ENCODE measurements around the gene KLHL8. TPM values are rescaled to one million over a fixed set of nuclear protein-coding genes. Genes with fewer than 3 reads are reported as not detected.

Gene KLHL8
- 36.0 TPM for total RNA-seq

- Histone ChIP-seq H3K36me3 (ENCODE audit: control insufficient read depth in 3 of 3, insufficient read depth in 3 of 3, low read length in 3 of 3) (peaks cover 0 to 2% (median 0%) of the 10 kb centered on the region in 3 donors), H3K27me3 (ENCODE audit: control insufficient read depth in 3 of 3, insufficient read depth in 3 of 3, low read length in 3 of 3) (no peaks in the 10 kb centered on the region), H3K4me3 (ENCODE audit: low read length in 3 of 3) (peak within 1 kb of the TSS; percentile 96 to 100 (median 99)), H3K27ac (ENCODE audit: low read depth, low read length) (peak within 1 kb of the TSS; percentile 90), H3K9me3 (ENCODE audit: control insufficient read depth in 3 of 3, low read length in 3 of 3) (no peaks in the 10 kb centered on the region), H3K9ac (ENCODE audit: low read depth in 1 of 3, low read length in 3 of 3) (peak within 1 kb of the TSS; percentile 91 to 98 (median 95)), H3K4me1 (ENCODE audit: control insufficient read depth in 3 of 3, insufficient read depth in 3 of 3, low read length in 3 of 3) (peaks cover 6 to 12% (median 7%) of the 10 kb centered on the region in 3 donors)
Observed at GRCh38 chr4:87220094-87220822, at the start of gene KLHL8. Gene KLHL8 (minus strand): TSS chr4:87220618. CDS start chr4:87195539, 25,079 bp downstream.

- Histone ChIP-seq H3K36me3 (ENCODE audit: control insufficient read depth in 3 of 3, insufficient read depth in 3 of 3, low read length in 3 of 3) (no peaks in the 10 kb centered on the region), H3K9ac (ENCODE audit: low read depth in 1 of 3, low read length in 3 of 3) (no peak overlapping the region), H3K9me3 (ENCODE audit: control insufficient read depth in 3 of 3, low read length in 3 of 3) (no peaks in the 10 kb centered on the region), H3K4me1 (ENCODE audit: control insufficient read depth in 3 of 3, insufficient read depth in 3 of 3, low read length in 3 of 3) (no peaks in the 10 kb centered on the region), H3K27me3 (ENCODE audit: control insufficient read depth in 3 of 3, insufficient read depth in 3 of 3, low read length in 3 of 3) (no peaks in the 10 kb centered on the region), H3K27ac (ENCODE audit: low read depth, low read length) (no peak overlapping the region), H3K4me3 (ENCODE audit: low read length in 3 of 3) (no peak overlapping the region)
Observed at GRCh38 chr4:87270144-87270543, 49.7 kb upstream of the KLHL8 start.

GRCh38 chr4:87268411-87268810, 48.0 kb upstream of the KLHL8 start:
- Histone ChIP-seq H3K36me3 (ENCODE audit: control insufficient read depth in 3 of 3, insufficient read depth in 3 of 3, low read length in 3 of 3) (no peaks in the 10 kb centered on the region), H3K4me3 (ENCODE audit: low read length in 3 of 3) (no peak overlapping the region), H3K9ac (ENCODE audit: low read depth in 1 of 3, low read length in 3 of 3) (no peak overlapping the region), H3K4me1 (ENCODE audit: control insufficient read depth in 3 of 3, insufficient read depth in 3 of 3, low read length in 3 of 3) (no peaks in the 10 kb centered on the region), H3K27ac (ENCODE audit: low read depth, low read length) (no peak overlapping the region), H3K27me3 (ENCODE audit: control insufficient read depth in 3 of 3, insufficient read depth in 3 of 3, low read length in 3 of 3) (no peaks in the 10 kb centered on the region), H3K9me3 (ENCODE audit: control insufficient read depth in 3 of 3, low read length in 3 of 3) (no peaks in the 10 kb centered on the region)

GRCh38 chr4:87266986-87267385, 46.6 kb upstream of the KLHL8 start:
- H3K4me1 ChIP-seq (ENCODE audit: control insufficient read depth in 3 of 3, insufficient read depth in 3 of 3, low read length in 3 of 3): no peaks in the 10 kb centered on the region
- H3K9ac ChIP-seq (ENCODE audit: low read depth in 1 of 3, low read length in 3 of 3): no peak overlapping the region
- no peaks in the 10 kb centered on the region for H3K27me3 ChIP-seq (ENCODE audit: control insufficient read depth in 3 of 3, insufficient read depth in 3 of 3, low read length in 3 of 3)
- no peaks in the 10 kb centered on the region for H3K36me3 ChIP-seq (ENCODE audit: control insufficient read depth in 3 of 3, insufficient read depth in 3 of 3, low read length in 3 of 3)
- H3K4me3 ChIP-seq (ENCODE audit: low read length in 3 of 3): no peak overlapping the region
- H3K27ac ChIP-seq (ENCODE audit: low read depth, low read length): no peak overlapping the region
- no peaks in the 10 kb centered on the region for H3K9me3 ChIP-seq (ENCODE audit: control insufficient read depth in 3 of 3, low read length in 3 of 3)

GRCh38 chr4:87262886-87263285, 42.5 kb upstream of the KLHL8 start:
- no peak overlapping the region for H3K4me3 ChIP-seq (ENCODE audit: low read length in 3 of 3)
- no peak overlapping the region for H3K27ac ChIP-seq (ENCODE audit: low read depth, low read length)
- H3K36me3 ChIP-seq (ENCODE audit: control insufficient read depth in 3 of 3, insufficient read depth in 3 of 3, low read length in 3 of 3): no peaks in the 10 kb centered on the region
- H3K4me1 ChIP-seq (ENCODE audit: control insufficient read depth in 3 of 3, insufficient read depth in 3 of 3, low read length in 3 of 3): no peaks in the 10 kb centered on the region
- H3K9me3 ChIP-seq (ENCODE audit: control insufficient read depth in 3 of 3, low read length in 3 of 3): no peaks in the 10 kb centered on the region
- no peaks in the 10 kb centered on the region for H3K27me3 ChIP-seq (ENCODE audit: control insufficient read depth in 3 of 3, insufficient read depth in 3 of 3, low read length in 3 of 3)
- H3K9ac ChIP-seq (ENCODE audit: low read depth in 1 of 3, low read length in 3 of 3): no peak overlapping the region

- Histone ChIP-seq H3K9me3 (ENCODE audit: control insufficient read depth in 3 of 3, low read length in 3 of 3) (no peaks in the 10 kb centered on the region), H3K27me3 (ENCODE audit: control insufficient read depth in 3 of 3, insufficient read depth in 3 of 3, low read length in 3 of 3) (no peaks in the 10 kb centered on the region), H3K27ac (ENCODE audit: low read depth, low read length) (no peak overlapping the region), H3K9ac (ENCODE audit: low read depth in 1 of 3, low read length in 3 of 3) (no peak overlapping the region), H3K4me3 (ENCODE audit: low read length in 3 of 3) (no peak overlapping the region), H3K36me3 (ENCODE audit: control insufficient read depth in 3 of 3, insufficient read depth in 3 of 3, low read length in 3 of 3) (no peaks in the 10 kb centered on the region), H3K4me1 (ENCODE audit: control insufficient read depth in 3 of 3, insufficient read depth in 3 of 3, low read length in 3 of 3) (no peaks in the 10 kb centered on the region)
Observed at GRCh38 chr4:87260477-87260876, 40.1 kb upstream of the KLHL8 start.

GRCh38 chr4:87258677-87259076, 38.3 kb upstream of the KLHL8 start:
- Histone ChIP-seq H3K36me3 (ENCODE audit: control insufficient read depth in 3 of 3, insufficient read depth in 3 of 3, low read length in 3 of 3) (no peaks in the 10 kb centered on the region), H3K27me3 (ENCODE audit: control insufficient read depth in 3 of 3, insufficient read depth in 3 of 3, low read length in 3 of 3) (no peaks in the 10 kb centered on the region), H3K27ac (ENCODE audit: low read depth, low read length) (no peak overlapping the region), H3K9ac (ENCODE audit: low read depth in 1 of 3, low read length in 3 of 3) (no peak overlapping the region), H3K4me3 (ENCODE audit: low read length in 3 of 3) (no peak overlapping the region), H3K9me3 (ENCODE audit: control insufficient read depth in 3 of 3, low read length in 3 of 3) (no peaks in the 10 kb centered on the region), H3K4me1 (ENCODE audit: control insufficient read depth in 3 of 3, insufficient read depth in 3 of 3, low read length in 3 of 3) (no peaks in the 10 kb centered on the region)

- no peaks in the 10 kb centered on the region for H3K9me3 ChIP-seq (ENCODE audit: control insufficient read depth in 3 of 3, low read length in 3 of 3)
- no peaks in the 10 kb centered on the region for H3K27me3 ChIP-seq (ENCODE audit: control insufficient read depth in 3 of 3, insufficient read depth in 3 of 3, low read length in 3 of 3)
- H3K4me1 ChIP-seq (ENCODE audit: control insufficient read depth in 3 of 3, insufficient read depth in 3 of 3, low read length in 3 of 3): no peaks in the 10 kb centered on the region
- no peak overlapping the region for H3K9ac ChIP-seq (ENCODE audit: low read depth in 1 of 3, low read length in 3 of 3)
- H3K36me3 ChIP-seq (ENCODE audit: control insufficient read depth in 3 of 3, insufficient read depth in 3 of 3, low read length in 3 of 3): no peaks in the 10 kb centered on the region
- H3K27ac ChIP-seq (ENCODE audit: low read depth, low read length): no peak overlapping the region
- no peak overlapping the region for H3K4me3 ChIP-seq (ENCODE audit: low read length in 3 of 3)
Observed at GRCh38 chr4:87257523-87257922, 37.1 kb upstream of the KLHL8 start.

- Histone ChIP-seq H3K4me3 (ENCODE audit: low read length in 3 of 3) (no peak overlapping the region), H3K4me1 (ENCODE audit: control insufficient read depth in 3 of 3, insufficient read depth in 3 of 3, low read length in 3 of 3) (no peaks in the 10 kb centered on the region), H3K9me3 (ENCODE audit: control insufficient read depth in 3 of 3, low read length in 3 of 3) (no peaks in the 10 kb centered on the region), H3K27me3 (ENCODE audit: control insufficient read depth in 3 of 3, insufficient read depth in 3 of 3, low read length in 3 of 3) (no peaks in the 10 kb centered on the region), H3K9ac (ENCODE audit: low read depth in 1 of 3, low read length in 3 of 3) (no peak overlapping the region), H3K36me3 (ENCODE audit: control insufficient read depth in 3 of 3, insufficient read depth in 3 of 3, low read length in 3 of 3) (no peaks in the 10 kb centered on the region), H3K27ac (ENCODE audit: low read depth, low read length) (no peak overlapping the region)
Observed at GRCh38 chr4:87255755-87256154, 35.3 kb upstream of the KLHL8 start.

- H3K27me3 ChIP-seq (ENCODE audit: control insufficient read depth in 3 of 3, insufficient read depth in 3 of 3, low read length in 3 of 3): no peaks in the 10 kb centered on the region
- no peak overlapping the region for H3K9ac ChIP-seq (ENCODE audit: low read depth in 1 of 3, low read length in 3 of 3)
- H3K36me3 ChIP-seq (ENCODE audit: control insufficient read depth in 3 of 3, insufficient read depth in 3 of 3, low read length in 3 of 3): no peaks in the 10 kb centered on the region
- no peak overlapping the region for H3K27ac ChIP-seq (ENCODE audit: low read depth, low read length)
- H3K4me1 ChIP-seq (ENCODE audit: control insufficient read depth in 3 of 3, insufficient read depth in 3 of 3, low read length in 3 of 3): no peaks in the 10 kb centered on the region
- H3K9me3 ChIP-seq (ENCODE audit: control insufficient read depth in 3 of 3, low read length in 3 of 3): no peaks in the 10 kb centered on the region
- H3K4me3 ChIP-seq (ENCODE audit: low read length in 3 of 3): no peak overlapping the region
Observed at GRCh38 chr4:87251106-87251505, 30.7 kb upstream of the KLHL8 start.
